COLO668 (cell line): ENCODE measurements around the gene GTF2A1L.

Experiments
- DNase-seq: peaks from one replicate; lab custom pipeline; 2025; ENCODE audit not compliant: unreplicated experiment; lab: John Stamatoyannopoulos, UW

The GTF2A1L gene

DNA sequence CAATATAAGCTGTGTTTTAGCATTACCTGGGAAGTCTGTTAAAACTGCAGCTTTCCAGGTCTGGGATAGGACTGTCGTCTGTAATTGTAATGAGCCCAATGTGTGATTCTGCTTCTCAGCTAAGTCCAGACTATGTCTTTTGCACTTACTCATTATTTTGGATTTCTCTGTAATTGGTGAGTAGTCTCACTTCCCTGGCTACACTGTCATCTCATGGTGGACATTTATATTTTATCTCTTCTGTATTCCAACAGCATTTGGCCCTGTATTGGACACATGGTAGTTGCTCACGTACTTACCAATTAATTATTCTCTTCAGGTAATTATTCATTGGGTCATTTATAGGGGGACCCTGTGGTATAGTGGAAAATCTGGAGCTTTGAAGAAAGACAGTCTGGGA is 109.9 kb downstream of the GTF2A1L start:
- no peak for DNase-seq

- DNase-seq, result no peak
Observed at GRCh38 chr2:48728295-48728694, 110.6 kb downstream of the GTF2A1L start.

GRCh38 chr2:48728840-48729239 is 111.2 kb downstream of the GTF2A1L start:
- no peak for DNase-seq
